Mesothelial cell of epicardium (in vitro differentiated cells): ENCODE data around the gene GPR18. TPM values are rescaled to one million over a fixed set of nuclear protein-coding genes. Genes with fewer than 3 reads are reported as not detected.

Experiments used
- DNase-seq, 2 experiments: peaks; one replicate each; pipeline ENCODE4 v3.0.0; 2021; ENCODE audit warnings: low spot score in 2 of 2; ENCODE audit not compliant: unreplicated experiment in 2 of 2
- H3K27ac Mint-ChIP-seq: 2 replicates; pipeline ENCODE4 v1.8.0; 2021; ENCODE audit warnings: mixed read lengths
- H3K27me3 Mint-ChIP-seq: 2 replicates; pipeline ENCODE4 v1.8.0; 2021; ENCODE audit warnings: low read depth, mixed read lengths
- H3K36me3 Mint-ChIP-seq: 2 replicates; pipeline ENCODE4 v1.8.0; 2021; ENCODE audit warnings: mixed read lengths
- H3K4me1 Mint-ChIP-seq: 2 replicates; pipeline ENCODE4 v1.8.0; 2021; ENCODE audit warnings: mixed read lengths
- H3K4me3 Mint-ChIP-seq: 2 replicates; pipeline ENCODE4 v1.8.0; 2021; ENCODE audit warnings: mild to moderate bottlenecking, moderate library complexity, mixed read lengths
- H3K9me3 Mint-ChIP-seq: 2 replicates; pipeline ENCODE4 v1.8.0; 2021; ENCODE audit warnings: mixed read lengths
- total RNA-seq: library from RNA; stranded (reverse); gene quantifications from 3 replicates; pipeline ENCODE4 v1.2.1, GENCODE V29; 2021
- TF ChIP-seq, protein P1 (sequence below): fragments of 200-600 bp; sonication (generic); IDR thresholded peaks from one replicate; pipeline ENCODE4 v1.5.0; 2021; ENCODE audit warnings: antibody characterized with exemption; ENCODE audit not compliant: unreplicated experiment

The GPR18 gene
- total RNA-seq, 1 donor from 2014 or later = not detected

GRCh38 chr13:99218126-99218525 lies 40.1 kb downstream of the GPR18 start:
- Mint-ChIP-seq H3K9me3 (peaks cover 13% of the 10 kb centered on the region), H3K27me3 (no peaks in the 10 kb centered on the region), H3K4me1 (peaks cover 9% of the 10 kb centered on the region), H3K27ac (peak overlapping the region; percentile 2), H3K36me3 (peaks cover 13% of the 10 kb centered on the region), H3K4me3 (no peak overlapping the region)
- TF ChIP-seq, protein P1, sequence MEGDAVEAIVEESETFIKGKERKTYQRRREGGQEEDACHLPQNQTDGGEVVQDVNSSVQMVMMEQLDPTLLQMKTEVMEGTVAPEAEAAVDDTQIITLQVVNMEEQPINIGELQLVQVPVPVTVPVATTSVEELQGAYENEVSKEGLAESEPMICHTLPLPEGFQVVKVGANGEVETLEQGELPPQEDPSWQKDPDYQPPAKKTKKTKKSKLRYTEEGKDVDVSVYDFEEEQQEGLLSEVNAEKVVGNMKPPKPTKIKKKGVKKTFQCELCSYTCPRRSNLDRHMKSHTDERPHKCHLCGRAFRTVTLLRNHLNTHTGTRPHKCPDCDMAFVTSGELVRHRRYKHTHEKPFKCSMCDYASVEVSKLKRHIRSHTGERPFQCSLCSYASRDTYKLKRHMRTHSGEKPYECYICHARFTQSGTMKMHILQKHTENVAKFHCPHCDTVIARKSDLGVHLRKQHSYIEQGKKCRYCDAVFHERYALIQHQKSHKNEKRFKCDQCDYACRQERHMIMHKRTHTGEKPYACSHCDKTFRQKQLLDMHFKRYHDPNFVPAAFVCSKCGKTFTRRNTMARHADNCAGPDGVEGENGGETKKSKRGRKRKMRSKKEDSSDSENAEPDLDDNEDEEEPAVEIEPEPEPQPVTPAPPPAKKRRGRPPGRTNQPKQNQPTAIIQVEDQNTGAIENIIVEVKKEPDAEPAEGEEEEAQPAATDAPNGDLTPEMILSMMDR = no peak
- DNase-seq = no peak

DNA sequence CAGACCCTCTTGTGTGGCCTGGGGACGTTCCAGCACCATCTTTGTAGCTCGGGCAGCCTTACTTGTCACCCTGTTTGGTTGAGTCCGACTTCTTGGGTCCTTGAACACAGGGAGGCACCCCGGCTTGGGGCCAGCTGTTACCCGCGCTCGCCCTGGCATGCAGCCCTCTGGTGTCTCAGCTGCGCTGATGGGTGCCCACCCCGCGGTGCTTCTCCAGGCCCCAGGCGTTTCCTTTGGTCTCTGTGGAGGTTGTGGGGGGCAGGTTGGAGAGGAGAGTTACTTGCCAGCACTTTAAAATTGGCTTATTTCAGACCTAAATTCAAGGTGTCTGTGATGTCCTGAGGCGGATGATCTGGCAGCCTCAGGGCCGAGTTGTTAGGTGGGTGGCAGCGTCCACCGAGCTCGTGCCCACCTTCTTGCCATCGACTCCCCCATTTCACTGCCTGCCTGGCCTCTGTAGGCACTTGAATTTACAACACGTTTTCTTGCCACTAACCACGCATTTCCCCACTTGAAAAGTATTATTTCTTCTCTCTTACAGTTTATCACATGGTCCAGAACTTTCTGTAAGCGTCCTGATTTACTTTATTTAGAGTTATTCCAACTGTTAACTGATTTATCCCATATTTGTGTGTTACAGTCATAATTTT lies 40.6 kb downstream of the GPR18 start:
- no peaks in the 10 kb centered on the region for H3K27me3 Mint-ChIP-seq
- H3K4me1 Mint-ChIP-seq = peaks cover 9% of the 10 kb centered on the region
- H3K36me3 Mint-ChIP-seq = peaks cover 13% of the 10 kb centered on the region
- H3K9me3 Mint-ChIP-seq = peaks cover 9% of the 10 kb centered on the region
- TF ChIP-seq, protein P1 = no peak
- no peak for DNase-seq
- no peak overlapping the region for H3K4me3 Mint-ChIP-seq
- no peak overlapping the region for H3K27ac Mint-ChIP-seq

DNA sequence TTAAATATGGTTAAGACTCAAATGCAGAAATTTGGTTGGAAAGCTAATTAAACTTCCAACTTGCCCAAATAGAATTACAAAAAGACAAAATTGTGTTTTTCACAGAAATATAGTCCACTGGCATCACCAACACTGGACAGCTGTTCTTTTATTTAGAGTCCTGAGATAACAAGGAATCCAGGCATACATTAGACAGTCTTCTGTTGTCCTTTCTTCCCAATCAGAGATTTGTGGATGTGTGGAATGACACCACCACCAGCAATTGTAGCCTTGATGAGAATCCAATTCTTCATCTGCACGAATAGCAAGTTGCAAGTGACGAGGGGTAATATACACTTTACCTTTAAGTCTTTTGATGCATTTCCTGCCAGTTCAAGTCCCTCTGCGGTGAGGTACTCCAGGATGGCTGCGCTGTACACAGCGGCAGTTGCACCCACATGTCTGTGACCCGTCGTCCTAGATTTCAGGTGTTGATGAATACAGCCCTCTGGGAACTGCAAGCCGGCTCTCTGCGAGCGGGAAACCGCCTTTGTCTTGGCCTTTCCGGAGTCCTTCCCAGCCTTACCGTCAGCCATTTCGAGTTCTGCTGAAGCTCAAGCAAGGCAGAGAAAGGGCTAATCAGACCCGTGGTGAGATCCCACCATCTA lies 42.9 kb downstream of the GPR18 start:
- H3K36me3 Mint-ChIP-seq = peaks cover 7% of the 10 kb centered on the region
- no peaks in the 10 kb centered on the region for H3K27me3 Mint-ChIP-seq
- TF ChIP-seq, protein P1 = no peak
- H3K9me3 Mint-ChIP-seq = no peaks in the 10 kb centered on the region
- peaks cover 9% of the 10 kb centered on the region for H3K4me1 Mint-ChIP-seq
- DNase-seq = no peak
- H3K27ac Mint-ChIP-seq = peak overlapping the region; percentile 21
- H3K4me3 Mint-ChIP-seq = no peak overlapping the region

DNA sequence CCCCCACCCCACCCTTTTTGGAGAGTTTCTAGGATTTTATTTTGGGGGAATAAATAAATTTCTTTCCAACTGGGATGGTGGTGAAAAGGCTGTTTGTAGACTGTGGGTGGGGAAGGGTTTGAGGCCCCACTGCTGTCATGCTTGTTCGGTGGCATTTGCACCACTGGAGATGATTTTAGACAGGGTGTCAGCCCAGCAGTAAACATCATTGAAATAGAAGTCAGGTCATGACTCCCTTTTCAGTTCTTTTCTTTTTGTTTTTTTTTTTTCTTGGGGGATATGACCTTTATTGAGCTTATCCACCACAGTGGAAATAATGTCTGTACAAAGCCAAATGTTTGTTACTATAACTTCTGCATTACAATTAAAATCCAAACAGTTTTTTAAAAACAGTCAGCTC lies 43.4 kb downstream of the GPR18 start:
- Mint-ChIP-seq H3K4me3 (no peak overlapping the region), H3K27ac (no peak overlapping the region), H3K9me3 (no peaks in the 10 kb centered on the region), H3K36me3 (peaks cover 7% of the 10 kb centered on the region), H3K27me3 (no peaks in the 10 kb centered on the region), H3K4me1 (peaks cover 9% of the 10 kb centered on the region)
- TF ChIP-seq, protein P1 = no peak
- DNase-seq = no peak

- Mint-ChIP-seq H3K36me3 (peaks cover 7% of the 10 kb centered on the region), H3K9me3 (no peaks in the 10 kb centered on the region), H3K27ac (peak overlapping the region; percentile 37), H3K4me3 (no peak overlapping the region), H3K27me3 (no peaks in the 10 kb centered on the region), H3K4me1 (peaks cover 9% of the 10 kb centered on the region)
- DNase-seq = no peak
- TF ChIP-seq, protein P1 = no peak
Observed at GRCh38 chr13:99214232-99214631, 43.9 kb downstream of the GPR18 start.
